HG03025 (cell line): ENCODE results near the gene GNAI3.
A peak's percentile ranks its signal among the peaks of the same experiment; 100 is the strongest.

Source experiments
- ATAC-seq: cut with Tn5 transposase; IDR thresholded peaks from one replicate; pipeline ENCODE4 v1.9.1; 2021; ENCODE audit warnings: mild to moderate bottlenecking, moderate library complexity; ENCODE audit not compliant: unreplicated experiment, low FRiP score

The GNAI3 gene

DNA sequence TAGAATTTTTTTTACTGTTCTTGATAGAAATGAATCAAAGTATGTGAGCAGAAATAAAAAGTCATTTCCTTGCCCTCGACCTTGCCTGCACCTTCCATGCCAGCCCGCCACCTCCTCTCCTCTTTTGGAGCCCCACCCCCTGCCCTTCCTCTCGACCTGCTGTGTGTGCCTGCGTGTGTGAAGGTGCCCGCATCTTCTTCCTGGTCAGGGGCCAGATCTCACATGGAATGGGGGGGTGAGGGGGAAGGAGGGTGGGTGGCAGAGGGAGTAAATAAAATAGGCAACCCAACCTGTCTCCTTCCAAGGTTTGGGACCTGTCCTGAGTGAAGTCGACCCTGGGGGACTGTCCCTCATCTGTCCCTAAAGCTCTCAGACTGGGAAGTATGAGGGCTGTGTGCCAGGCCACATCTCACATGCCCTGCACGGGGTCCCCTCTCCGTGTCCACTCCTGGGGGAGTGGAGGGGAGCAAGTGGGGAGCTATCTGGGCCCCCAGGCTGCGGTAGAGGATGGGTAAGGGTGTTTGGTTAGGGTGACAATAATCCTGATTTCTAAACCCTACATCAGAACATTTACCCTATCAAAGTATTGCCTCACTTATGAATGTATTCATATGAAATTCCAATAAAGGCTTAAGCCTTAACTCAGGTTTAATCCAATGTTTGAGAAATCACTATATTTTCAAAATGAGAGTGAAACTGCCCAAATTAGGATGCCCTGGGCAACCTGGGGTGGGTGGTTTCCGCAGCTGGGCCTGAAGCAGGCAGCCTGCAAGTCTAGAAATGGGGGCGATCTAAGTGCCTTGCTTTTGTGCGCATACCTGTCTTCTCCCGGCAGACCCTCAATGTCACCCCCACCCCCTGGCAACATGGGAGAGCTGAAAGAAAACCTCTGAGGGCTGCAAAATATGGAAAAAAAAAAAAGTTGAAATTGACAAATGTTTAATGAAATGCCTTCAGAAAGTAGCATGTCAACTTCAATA lies 86.6 kb downstream of the GNAI3 start:
- no peak for ATAC-seq

- ATAC-seq = no peak
These were observed 87.4 kb downstream of the GNAI3 start for GRCh38 chr1:109635862-109636200.

DNA sequence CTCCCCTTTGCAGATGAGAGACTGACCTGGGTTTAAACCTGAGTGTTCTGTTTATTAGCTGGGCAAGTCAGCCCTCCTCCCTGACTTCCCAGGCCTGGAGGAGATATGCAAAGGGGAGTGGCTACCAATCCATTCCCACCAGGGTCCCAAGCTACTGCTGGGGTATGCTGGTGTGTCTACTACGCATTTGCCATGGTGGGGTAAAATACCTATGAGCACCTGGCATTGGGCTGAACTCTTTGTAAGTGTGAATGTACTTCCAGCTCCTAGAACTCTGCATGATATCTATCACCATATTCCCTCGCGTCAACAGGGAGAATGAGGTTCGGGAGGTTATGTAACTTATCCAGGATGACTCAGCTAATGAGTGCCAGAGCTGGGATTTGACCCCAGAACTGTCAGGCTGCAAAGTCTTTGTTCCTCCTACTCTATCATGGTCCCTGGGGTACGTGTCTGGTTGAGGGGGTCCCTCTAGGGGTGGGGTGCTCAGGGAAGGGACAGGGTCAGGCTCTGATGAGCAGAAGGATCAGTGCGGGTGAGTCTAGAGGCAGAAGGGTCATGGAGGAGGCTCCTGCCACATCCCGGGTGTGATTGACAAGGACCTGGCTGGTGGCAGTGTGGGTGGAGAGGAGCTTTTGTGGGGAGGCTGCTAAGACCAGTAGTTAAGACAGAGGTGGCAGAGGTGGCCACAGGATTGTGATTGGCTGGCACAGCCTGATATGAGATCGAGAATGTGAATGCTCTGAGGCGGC lies 88.0 kb downstream of the GNAI3 start:
- no peak for ATAC-seq

DNA sequence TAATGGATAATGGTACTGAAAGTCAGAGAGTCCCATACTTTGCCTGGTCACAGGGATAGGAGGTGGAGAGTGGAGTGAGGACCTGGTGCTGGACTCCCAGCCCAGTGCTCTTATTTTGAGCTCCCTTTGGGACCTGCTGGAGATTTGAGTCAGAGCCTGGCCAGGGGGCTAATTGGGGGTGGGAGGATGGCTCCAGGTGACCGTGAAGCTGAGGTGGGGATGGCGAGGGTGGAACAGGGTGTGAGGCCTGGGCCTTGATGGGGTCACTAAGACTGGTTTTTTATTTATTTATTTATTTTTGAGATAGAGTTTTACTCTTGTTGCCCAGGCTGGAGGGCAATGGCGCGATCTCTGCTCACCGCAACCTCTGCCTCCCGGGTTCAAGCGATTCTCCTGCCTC lies 89.0 kb downstream of the GNAI3 start:
- ATAC-seq = no peak

GRCh38 chr1:109639063-109639840 lies 90.8 kb downstream of the GNAI3 start:
- ATAC-seq = no peak

DNA sequence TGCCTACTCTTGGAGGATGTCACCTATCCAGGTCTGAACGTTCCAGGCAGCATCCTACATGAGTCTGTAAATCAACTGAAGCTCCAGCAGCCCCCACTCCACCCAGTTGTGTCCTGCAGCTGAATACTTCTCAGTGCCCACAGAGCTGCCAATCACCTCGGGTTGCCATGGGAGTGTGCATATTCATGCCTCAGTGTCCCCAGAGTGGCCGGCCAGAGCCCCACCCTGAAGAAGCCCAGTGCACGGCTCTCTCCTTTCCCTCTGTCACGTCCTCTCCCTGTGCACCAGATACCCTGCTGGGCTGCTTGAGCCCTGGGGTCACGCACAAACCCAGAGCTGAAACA lies 91.4 kb downstream of the GNAI3 start:
- ATAC-seq = no peak

DNA sequence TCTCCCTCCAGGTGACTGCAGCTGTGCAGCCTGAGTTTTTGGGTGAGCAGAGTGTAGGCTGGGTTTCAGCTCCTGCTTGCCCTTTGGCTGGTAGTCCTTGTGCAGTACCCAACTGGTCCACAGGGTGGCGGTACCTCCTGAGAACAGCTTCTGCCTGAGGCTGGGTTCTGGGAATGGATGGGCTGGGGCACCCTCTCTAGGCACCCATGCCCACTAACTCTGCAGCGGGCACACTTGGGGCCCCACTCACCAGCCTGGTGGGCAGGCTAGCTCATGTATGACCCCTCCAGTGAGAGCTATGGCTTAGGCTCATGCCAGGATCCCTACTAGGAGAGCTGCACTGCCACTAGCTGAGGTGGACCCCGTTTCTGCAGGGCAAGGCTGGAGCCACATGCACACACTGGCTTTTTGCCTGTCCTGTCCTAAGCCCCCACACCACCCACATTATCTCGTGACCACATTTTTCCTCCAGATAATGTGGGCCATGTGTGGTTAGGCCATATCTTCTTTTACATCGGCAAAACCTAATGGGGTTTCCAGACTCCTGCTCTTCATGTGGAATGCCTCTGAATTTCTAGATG lies 92.0 kb downstream of the GNAI3 start:
- no peak for ATAC-seq

GRCh38 chr1:109641078-109641740 lies 92.8 kb downstream of the GNAI3 start:
- no peak for ATAC-seq

DNA sequence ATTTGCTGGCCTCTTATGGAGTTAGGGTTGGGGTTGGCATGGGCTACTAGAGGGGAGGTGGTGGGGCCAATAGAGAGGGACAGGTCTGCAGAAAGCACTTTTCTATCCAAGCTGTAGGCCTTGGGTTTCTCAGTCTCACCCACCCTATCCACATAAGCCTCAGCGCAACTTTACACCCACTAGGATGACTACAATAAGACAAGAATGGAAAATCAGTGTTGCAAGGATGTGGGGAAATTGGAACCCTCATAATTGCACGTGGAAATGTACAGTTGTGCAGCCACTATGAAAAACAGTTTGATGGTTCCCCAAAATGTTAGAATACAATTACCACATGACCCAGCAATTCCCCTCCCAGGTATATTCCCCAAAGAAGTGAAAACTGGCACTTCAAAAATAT lies 93.4 kb downstream of the GNAI3 start:
- ATAC-seq = no peak

DNA sequence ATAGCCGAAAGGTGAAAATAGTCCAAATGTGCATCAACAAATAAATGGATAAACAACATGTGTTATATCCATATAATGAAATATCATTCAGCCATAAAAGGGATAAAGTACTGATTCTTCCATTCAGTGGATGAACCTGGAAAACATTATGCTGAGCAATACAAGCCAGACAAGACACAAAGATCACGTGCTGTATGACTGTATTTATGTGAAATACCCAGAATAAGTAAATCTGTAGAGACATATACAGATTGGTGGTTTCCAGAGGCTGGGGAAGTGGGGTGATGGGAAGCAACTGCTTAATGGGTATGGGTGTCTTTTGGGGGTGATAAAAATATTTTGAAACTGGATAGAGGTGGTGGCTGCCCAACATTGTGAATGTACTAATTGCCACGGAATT lies 94.2 kb downstream of the GNAI3 start:
- ATAC-seq = no peak

- no peak for ATAC-seq
These were observed 95.2 kb downstream of the GNAI3 start for GRCh38 chr1:109643385-109644230.

DNA sequence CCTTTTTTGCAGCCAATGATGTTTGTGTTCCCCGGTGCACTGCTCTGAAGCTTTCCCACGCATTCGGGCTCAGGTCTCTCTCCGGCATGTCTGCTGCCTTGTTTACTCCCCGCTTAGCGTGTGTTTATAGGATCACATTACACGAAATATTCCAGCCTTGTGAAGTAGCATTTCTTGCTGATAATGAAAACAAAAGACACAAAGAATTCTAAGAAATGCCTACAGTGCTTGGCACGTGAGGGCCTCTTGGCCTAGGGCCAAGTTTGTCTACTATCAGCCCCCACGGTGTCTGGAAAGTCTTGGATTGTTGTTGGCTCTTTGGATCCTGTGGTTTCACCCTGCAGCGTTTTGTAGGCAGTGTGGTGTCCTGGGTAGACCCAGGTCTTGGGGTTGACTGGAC lies 96.3 kb downstream of the GNAI3 start:
- no peak for ATAC-seq

- ATAC-seq = no peak
These were observed 101.1 kb downstream of the GNAI3 start for GRCh38 chr1:109649491-109649914.

DNA sequence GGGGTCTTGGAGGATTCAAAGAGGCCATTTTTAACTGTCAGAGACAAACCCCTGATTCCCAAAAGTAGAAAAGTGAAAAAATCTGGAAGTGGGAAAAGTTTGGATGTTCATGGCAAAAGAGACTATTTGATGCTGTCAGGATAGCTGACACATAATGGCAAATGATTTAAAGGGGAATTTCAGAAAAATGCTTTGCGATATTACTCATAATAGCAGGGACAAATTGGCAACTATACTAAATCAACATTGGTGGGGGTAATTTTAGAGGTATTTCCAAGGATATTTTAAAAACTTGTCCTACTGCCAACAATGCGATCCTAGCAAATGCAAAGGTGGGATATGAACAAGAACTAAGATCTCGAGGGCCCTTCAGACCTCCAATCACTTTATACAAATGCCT lies 102.2 kb downstream of the GNAI3 start:
- ATAC-seq = no peak

GRCh38 chr1:109652402-109652801 lies 104.0 kb downstream of the GNAI3 start:
- no peak for ATAC-seq

DNA sequence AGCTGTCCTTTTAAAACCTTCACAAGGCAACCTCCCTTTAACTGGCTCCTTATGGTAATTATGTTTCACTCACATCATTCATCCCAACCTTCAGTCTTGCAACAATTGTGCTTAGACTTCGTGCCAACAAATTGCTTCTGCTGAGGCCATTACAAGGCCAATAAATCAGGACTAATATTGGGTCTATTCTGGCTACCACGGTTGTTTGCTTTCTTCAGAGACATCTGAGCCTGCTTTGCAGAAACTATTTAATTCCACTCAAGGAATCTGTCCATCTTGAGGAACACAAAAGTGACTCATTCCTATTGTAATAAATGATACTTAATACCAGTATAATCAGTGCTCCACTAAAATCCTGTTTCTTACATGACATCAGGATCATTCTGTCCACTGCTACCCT lies 104.9 kb downstream of the GNAI3 start:
- ATAC-seq = no peak

DNA sequence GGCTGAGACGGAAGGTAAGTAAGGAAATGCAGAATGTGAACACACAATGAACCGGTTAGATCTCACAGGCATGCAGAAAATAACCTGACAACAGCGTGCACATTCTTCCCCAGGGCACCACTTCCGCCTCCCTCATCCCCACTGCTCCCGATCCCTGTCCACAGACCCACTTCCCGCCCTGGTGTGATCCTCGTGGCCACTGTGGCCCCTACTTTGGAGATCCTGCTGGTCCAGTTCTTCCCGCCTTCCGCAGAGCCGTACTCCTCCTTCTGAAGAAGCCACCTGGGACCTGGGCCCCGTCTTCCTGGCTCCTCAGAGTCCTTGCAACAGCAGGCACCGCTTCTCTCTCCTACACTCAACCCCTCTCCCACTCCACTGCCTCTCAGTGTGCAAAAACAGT lies 106.1 kb downstream of the GNAI3 start:
- ATAC-seq = no peak

GRCh38 chr1:109655615-109656519 lies 107.5 kb downstream of the GNAI3 start, which contains the start of gene GSTM4:
TSS of gene GSTM4 (plus strand) at chr1:109656099. CDS start at chr1:109656390, 291 bp downstream.
- peak; percentile 90 for ATAC-seq
